Activated CD4-positive, alpha-beta T cell treated with anti-CD3 and anti-CD28 coated beads, Interleukin-2, Interleukin-6, amounts not matched to agents 100 ng/mL and 50 ng/mL, durations not matched to agents 16 hours and 8 hours (primary cell): ENCODE data around the gene RP9.
A peak's percentile ranks its signal among the peaks of the same experiment; 100 is the strongest.
"Not testable (repeated sequence)": the region's sequence is repeated elsewhere in the genome, so short reads cannot be mapped to it uniquely, and the experiment has no call there.

Experiments used
- DNase-seq: peaks from one replicate; pipeline ENCODE4 v3.0.0-alpha.2; 2020

RP9 gene

GRCh38 chr7:33100770-33101169 is 8.4 kb downstream of the RP9 start:
- no peak for DNase-seq

GRCh38 chr7:33099154-33099940 is 9.9 kb downstream of the RP9 start:
- no peak for DNase-seq

- not testable (repeated sequence) for DNase-seq
These were observed 14.4 kb downstream of the RP9 start for GRCh38 chr7:33094745-33095275.

GRCh38 chr7:33093266-33093665 is 15.9 kb downstream of the RP9 start:
- no peak for DNase-seq

GRCh38 chr7:33091641-33092191 is 17.5 kb downstream of the RP9 start:
- no peak for DNase-seq

GRCh38 chr7:33091111-33091531 is 18.1 kb downstream of the RP9 start:
- DNase-seq = no peak

- DNase-seq = no peak
These were observed 20.1 kb downstream of the RP9 start for GRCh38 chr7:33089142-33089541.

- no peak for DNase-seq
These were observed 21.3 kb downstream of the RP9 start for GRCh38 chr7:33087858-33088257.

- DNase-seq = no peak
These were observed 21.8 kb downstream of the RP9 start for GRCh38 chr7:33087356-33087755.

GRCh38 chr7:33079763-33080690 is 29.2 kb downstream of the RP9 start:
- DNase-seq = no peak

GRCh38 chr7:33079096-33079495 is 30.1 kb downstream of the RP9 start:
- DNase-seq = no peak

- no peak for DNase-seq
These were observed 32.5 kb downstream of the RP9 start for GRCh38 chr7:33076737-33077136.

- no peak for DNase-seq
These were observed 33.2 kb downstream of the RP9 start for GRCh38 chr7:33075818-33076518.

- no peak for DNase-seq
These were observed 36.0 kb downstream of the RP9 start for GRCh38 chr7:33073243-33073642.

- no peak for DNase-seq
These were observed 36.7 kb downstream of the RP9 start for GRCh38 chr7:33072471-33072870.

- no peak for DNase-seq
These were observed 38.4 kb downstream of the RP9 start for GRCh38 chr7:33070831-33071230.

GRCh38 chr7:33070277-33070676 is 38.9 kb downstream of the RP9 start:
- no peak for DNase-seq

GRCh38 chr7:33067921-33068320 is 41.3 kb downstream of the RP9 start:
- DNase-seq = no peak

GRCh38 chr7:33066771-33067170 is 42.4 kb downstream of the RP9 start:
- DNase-seq = no peak

- DNase-seq = no peak
These were observed 43.2 kb downstream of the RP9 start for GRCh38 chr7:33065981-33066380.

GRCh38 chr7:33062782-33063443 is 46.3 kb downstream of the RP9 start:
- DNase-seq = peak; percentile 95
